Erythroblast (primary cell): ENCODE measurements around the gene STRBP.

Source experiments
- GATA1 ChIP-seq: IDR thresholded peaks from 2 replicates; pipeline ENCODE4 v1.6.1; 2011; ENCODE audit warnings: low read depth, mild to moderate bottlenecking, control low read depth, low read length, moderate library complexity
- POLR2A ChIP-seq: IDR thresholded peaks from 2 replicates; pipeline ENCODE4 v1.6.1; 2011; ENCODE audit warnings: mild to moderate bottlenecking, low read length

DNA sequence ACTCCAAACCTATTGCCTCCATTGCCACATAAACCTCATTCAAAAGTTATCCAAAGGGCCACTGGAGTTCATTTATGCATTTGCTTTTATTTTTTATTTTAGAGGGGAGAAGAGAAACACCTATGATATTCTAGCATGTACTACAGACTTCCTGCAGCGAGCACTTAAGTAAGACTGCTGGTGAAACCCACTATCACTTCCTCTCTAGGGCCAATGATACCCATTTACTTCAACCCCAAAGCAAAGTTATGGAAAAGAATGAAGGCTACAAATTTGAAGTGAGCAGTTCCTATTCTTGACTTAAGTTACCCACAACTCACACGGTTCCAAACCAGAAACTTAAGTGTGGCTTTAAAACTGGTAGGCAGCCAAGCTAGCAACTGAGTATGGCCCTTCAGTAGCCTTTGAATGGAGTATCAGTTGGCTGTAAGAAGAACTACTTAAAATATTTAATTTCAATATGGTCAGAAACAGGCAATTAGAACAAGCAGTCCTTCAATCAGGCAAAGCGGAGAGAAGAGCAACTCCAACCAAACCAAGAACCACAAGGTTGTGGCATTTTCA, 140.8 kb downstream of the STRBP start:
- TF ChIP-seq POLR2A: no peak
- TF ChIP-seq GATA1: no peak
